Mucosa of descending colon (tissue), 3 donors: ENCODE results near the gene MAST1. TPM values are rescaled to one million over a fixed set of nuclear protein-coding genes. Genes with fewer than 3 reads are reported as not detected.
A peak's percentile ranks its signal among the peaks of the same experiment; 100 is the strongest.

Experiments
- ATAC-seq: fragments of 200-7000 bp; cut with Tn5 transposase; one replicate; pipeline ENCODE4 v1.9.1; 2020; ENCODE audit warnings: mild to moderate bottlenecking, moderate library complexity
- DNase-seq, 3 donors: peaks; one replicate each; pipeline ENCODE4 v3.0.0-alpha.2; 2020
- H3K36me3 ChIP-seq: fragments of 200-600 bp; one replicate; pipeline ENCODE4 v1.8.0; 2021; ENCODE audit warnings: low read depth, mild to moderate bottlenecking
- H3K4me1 ChIP-seq: fragments of 200-600 bp; one replicate; pipeline ENCODE4 v1.8.0; 2021; ENCODE audit warnings: low read depth, mild to moderate bottlenecking
- H3K4me3 ChIP-seq: fragments of 200-600 bp; one replicate; pipeline ENCODE4 v1.8.0; 2021; ENCODE audit warnings: mild to moderate bottlenecking
- H3K9me3 ChIP-seq: fragments of 200-600 bp; one replicate; pipeline ENCODE4 v1.8.0; 2021; ENCODE audit warnings: mild to moderate bottlenecking
- CTCF ChIP-seq: fragments of 200-600 bp; IDR thresholded peaks from one replicate; pipeline ENCODE4 v1.8.0; 2022; ENCODE audit warnings: antibody characterized with exemption, mild to moderate bottlenecking
- intact Hi-C, 2 donors: fragments of 100-400 bp; cut with DNase I in 1 of 2; cut with micrococcal nuclease in 1 of 2; formaldehyde crosslinking; loops; one replicate each; pipeline versions ENCODE4 v1.11.0 to v1.11.1; 2022; cut with DNase I, micrococcal nuclease
- total RNA-seq, 3 donors: library from RNA; stranded (reverse); fragmentation: NEBNext Ultra II Directional in 2 of 3; extraction: Animal tissue kit (Norgen Biotek cat#: 25700) in 2 of 3; gene quantifications; one replicate each; pipeline versions ENCODE4 v1.2.1 to v1.2.4, GENCODE V29; 2021 to 2023
- donor health status: DM: no; HTN: no; CAD: no; lungs with moderate emphysema.
- donor health status: DM: no; HTN: no; CAD: no.
- donor health status: DM: no; HTN: yes; CAD: no.

MAST1 gene
- total RNA-seq, 3 donors from 2014 or later = 0.69 to 4.1 (median 1.2) TPM

- no peak overlapping the region for H3K4me3 ChIP-seq
- DNase-seq = peak in 2 of 3 donors; percentile 46 to 58
- H3K9me3 ChIP-seq = no peaks in the 10 kb centered on the region
- no peaks in the 10 kb centered on the region for H3K36me3 ChIP-seq
- H3K4me1 ChIP-seq = peaks cover 10% of the 10 kb centered on the region
- no peak for TF ChIP-seq CTCF
- peak; percentile 36 for ATAC-seq
- intact Hi-C loops = no loop called here
Measured at GRCh38 chr19:12834976-12835757, 3.1 kb upstream of the MAST1 start.

DNA sequence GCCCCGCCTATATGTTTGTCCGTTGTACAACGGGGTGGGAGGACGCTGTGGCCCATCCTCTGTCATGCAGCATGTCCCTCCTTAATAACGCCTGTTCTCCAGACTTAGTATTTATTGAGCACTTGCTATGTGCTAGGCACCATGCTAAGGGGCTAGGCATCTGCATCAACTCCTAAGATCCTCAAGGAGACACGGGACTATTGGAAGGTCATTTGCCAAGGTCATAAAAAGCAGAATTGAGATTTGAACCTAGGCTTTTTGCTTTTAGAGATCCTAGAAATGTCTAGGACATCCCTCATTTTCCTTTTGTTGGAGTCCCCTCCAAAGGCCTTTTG lies 1.8 kb upstream of the MAST1 start:
- Histone ChIP-seq H3K36me3 (no peaks in the 10 kb centered on the region), H3K4me3 (no peak overlapping the region), H3K9me3 (no peaks in the 10 kb centered on the region), H3K4me1 (peaks cover 16% of the 10 kb centered on the region)
- no peak for TF ChIP-seq CTCF
- ATAC-seq (no peak), DNase-seq (no peak)
- intact Hi-C loops = no loop called here

DNA sequence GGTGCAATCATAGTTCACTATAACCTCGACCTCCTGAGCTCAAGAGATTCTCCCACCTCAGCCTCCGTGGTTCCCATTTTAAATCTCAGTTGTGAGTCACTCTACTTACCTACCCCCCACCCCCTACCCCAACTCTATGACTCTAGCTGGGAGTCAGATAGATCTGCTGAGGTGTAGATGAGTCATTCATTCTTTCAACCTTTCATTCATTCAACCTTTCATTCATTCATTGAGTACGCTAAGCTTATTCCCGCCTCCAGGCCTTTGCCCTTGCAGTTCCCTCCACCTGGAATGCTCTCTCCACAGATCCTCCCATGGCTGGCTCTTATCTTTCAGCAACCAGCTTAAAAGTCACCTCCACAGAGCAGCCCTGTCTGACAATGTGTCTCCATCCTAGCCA lies 1.1 kb upstream of the MAST1 start:
- no peaks in the 10 kb centered on the region for H3K36me3 ChIP-seq
- H3K9me3 ChIP-seq = no peaks in the 10 kb centered on the region
- no peak for TF ChIP-seq CTCF
- H3K4me1 ChIP-seq = peaks cover 16% of the 10 kb centered on the region
- no peak overlapping the region for H3K4me3 ChIP-seq
- no peak for ATAC-seq
- intact Hi-C loops = no loop called here
- DNase-seq = no peak

DNA sequence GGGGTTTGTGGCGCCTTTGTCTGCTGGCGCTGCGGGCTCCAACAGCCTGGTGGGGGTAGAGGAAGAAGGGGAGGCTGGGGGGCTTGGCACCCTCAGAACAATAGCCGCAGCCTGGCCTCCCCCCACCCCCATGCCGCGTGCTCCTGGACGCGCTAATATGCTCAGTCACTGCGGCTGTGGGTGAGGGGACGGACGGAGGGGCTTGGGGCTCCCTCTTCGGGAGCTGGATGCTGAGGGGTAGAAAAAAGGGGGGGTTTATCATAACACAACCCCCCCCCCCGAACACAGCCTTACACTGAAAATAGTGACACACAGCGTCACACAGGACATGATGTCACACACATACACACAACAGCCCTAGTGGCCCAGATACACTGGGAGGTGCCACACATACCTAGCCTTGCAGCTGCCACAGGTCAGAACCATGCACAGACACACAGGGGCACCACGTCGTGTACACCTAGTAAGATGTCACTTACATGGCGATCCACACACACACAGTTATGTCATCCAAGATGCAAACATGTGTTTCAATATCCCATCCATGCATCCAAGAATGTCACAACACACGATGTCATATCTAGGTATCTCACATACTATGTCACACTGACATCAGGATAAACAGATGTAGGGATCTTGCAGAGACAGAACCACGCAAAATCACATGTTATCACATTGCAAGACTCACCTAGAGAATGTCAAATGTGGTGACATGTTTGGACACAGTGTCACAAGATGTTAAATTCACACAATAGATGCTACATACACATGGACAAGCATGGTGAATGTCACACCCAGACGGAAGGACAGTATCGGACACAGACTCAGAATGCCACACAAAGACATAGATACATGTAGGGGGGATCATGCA lies 806 bp downstream of the MAST1 start:
- intact Hi-C loops = no loop called here
- Histone ChIP-seq H3K9me3 (no peaks in the 10 kb centered on the region), H3K4me3 (no peak overlapping the region), H3K36me3 (no peaks in the 10 kb centered on the region), H3K4me1 (peaks cover 10% of the 10 kb centered on the region)
- ATAC-seq = no peak
- DNase-seq = peak in 1 of 3 donors; percentile 47
- no peak for TF ChIP-seq CTCF

DNA sequence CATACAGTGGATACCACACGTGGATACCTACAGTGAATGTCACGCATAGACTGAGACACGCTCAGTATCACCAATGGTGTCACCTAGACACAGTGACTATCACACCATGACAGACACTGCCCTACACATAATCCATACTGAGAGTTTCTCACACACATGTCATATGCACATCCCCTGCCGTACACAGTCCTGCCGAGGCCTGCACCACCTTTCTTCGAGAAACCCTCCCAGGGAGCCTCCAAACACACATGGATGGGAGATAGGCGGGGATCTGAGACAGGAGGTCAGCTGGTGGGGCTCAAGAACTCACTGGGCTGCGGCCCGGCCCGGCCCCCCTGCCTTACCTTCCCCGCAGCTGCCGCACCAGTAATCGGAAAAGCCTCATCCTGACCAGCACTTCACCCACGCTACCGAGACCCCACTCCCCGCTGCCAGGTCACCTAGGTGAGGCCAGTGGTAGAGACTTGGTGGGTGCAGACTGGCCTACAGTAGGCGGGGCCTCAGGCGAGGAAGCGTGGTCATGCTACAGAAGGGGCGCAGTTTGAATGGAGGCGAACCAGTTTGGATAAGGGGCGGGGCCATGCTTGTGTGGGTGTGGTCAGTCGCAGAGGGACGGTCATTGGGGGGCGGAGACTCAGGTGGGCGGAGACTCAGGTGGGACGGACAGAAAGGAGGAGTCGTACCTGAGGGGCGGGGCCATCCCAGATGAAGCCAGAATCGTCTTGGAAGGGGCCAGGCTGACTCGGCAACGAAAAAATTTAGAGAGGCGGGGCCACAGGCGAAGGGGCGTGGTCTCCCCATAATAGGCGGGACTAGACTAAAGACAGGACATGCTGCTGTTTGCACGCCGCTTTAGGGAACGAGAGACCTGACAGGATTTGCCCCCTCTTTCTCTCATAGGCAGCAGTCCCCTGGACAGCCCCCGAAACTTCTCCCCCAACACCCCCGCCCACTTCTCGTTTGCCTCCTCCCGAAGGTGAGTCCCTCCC lies 2.1 kb downstream of the MAST1 start:
- no peaks in the 10 kb centered on the region for H3K36me3 ChIP-seq
- intact Hi-C loops = no loop called here
- TF ChIP-seq CTCF = no peak
- no peaks in the 10 kb centered on the region for H3K9me3 ChIP-seq
- no peak overlapping the region for H3K4me3 ChIP-seq
- DNase-seq = peak; percentile 83 to 89 (median 87)
- peak; percentile 92 for ATAC-seq
- H3K4me1 ChIP-seq = peaks cover 10% of the 10 kb centered on the region
